GM21825 (cell line): ENCODE measurements around the gene FCRLA.
"Not testable (repeated sequence)": the region's sequence is repeated elsewhere in the genome, so short reads cannot be mapped to it uniquely, and the experiment has no call there.

Experiments
- ATAC-seq: cut with Tn5 transposase; IDR thresholded peaks from one replicate; pipeline ENCODE4 v1.9.1; 2021; ENCODE audit warnings: mild to moderate bottlenecking, moderate library complexity; ENCODE audit not compliant: unreplicated experiment

Gene FCRLA, protein sequence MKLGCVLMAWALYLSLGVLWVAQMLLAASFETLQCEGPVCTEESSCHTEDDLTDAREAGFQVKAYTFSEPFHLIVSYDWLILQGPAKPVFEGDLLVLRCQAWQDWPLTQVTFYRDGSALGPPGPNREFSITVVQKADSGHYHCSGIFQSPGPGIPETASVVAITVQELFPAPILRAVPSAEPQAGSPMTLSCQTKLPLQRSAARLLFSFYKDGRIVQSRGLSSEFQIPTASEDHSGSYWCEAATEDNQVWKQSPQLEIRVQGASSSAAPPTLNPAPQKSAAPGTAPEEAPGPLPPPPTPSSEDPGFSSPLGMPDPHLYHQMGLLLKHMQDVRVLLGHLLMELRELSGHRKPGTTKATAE

DNA sequence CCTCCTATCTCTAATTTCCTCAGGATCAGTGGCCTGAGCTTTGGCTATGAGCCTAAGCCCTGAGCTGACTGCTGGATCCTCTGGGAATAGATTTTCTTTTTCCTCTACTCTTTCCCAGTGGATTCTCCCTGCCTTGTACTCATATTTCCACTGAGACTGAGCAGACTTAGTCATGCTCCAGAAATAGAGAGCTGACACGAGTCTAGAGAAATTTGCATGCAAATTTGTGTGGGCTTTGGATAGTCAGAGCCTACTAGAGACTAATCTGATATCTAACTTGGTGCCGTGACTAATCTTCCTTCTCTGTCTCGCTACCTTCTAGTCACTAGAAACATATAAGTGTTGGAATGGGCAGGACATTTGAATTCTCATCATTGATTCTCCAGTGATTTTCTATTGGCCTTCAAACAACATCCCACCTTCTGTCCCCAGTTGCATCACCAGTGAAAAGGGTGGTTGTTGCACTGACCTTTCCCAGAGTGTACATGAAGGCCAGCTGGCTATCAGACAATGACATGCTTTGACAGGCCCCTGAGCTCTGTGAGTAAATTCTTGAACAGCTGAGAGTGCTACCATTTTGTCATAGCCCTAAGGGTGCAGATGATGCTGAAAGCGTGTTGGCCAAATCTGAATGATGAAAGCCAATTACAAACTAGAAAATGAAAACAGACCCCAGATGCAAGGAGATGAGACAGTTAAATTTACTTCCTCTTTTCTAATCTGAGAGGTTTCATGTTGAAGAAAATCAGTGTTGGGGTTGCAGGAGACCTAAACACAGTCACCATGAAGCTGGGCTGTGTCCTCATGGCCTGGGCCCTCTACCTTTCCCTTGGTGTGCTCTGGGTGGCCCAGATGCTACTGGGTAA lies at the start of gene FCRLA:
Gene FCRLA, plus strand, starts transcription at position 748 of the 866 bp plus-strand sequence. Its CDS starts 36 bp downstream, at position 784.
- peak; percentile 59 for ATAC-seq

DNA sequence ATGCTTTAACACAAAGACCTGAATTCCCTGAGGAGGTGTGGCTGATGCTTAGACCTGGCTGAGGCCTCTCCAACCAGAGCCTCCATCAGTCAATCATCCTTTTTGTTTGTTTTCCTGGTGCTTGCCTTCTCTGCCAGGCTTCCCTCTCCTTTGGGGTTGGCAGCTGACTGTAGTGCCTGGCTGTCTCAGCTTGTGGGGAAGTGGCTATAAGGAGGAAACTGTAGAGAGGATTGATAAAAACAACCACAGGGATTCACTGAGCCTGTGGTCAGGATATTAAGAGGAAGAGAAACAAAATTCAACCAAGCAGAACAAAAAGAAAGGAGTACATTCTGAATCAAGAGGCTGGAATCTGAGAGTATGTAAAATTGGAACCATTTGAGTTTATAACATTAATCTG lies 48.5 kb upstream of the FCRLA start:
- ATAC-seq, result not testable (repeated sequence)

DNA sequence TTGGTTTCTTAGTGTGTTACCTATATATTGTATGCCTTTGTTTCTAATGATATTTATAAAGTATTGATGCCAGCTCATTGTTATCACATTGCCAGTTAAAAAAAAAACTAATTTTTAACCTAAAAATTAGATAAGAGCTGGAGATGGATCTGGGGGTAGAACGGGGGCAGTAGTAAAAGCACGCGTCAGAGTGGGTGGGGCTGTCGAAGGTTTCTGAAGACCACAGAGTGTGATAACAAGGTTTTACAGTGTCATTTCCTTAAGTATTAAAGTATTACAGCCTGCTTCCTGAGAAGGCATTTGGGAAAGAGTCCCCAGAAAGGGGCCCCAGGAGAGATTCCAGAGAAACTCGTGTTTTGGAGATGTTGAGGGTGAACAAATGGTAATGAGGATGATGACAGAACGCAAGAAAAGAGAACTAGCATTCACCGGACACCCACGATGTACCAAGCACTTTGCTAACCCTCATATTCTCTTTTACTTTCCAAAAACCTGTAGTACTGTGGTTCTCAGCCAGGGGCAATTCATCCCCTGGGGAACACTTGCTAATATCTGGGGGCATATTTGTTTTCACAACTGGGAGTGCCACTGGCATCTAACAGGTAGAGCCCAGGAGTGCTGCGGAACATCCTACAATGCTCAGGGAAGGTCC lies 45.2 kb upstream of the FCRLA start:
- ATAC-seq, result not testable (repeated sequence)

DNA sequence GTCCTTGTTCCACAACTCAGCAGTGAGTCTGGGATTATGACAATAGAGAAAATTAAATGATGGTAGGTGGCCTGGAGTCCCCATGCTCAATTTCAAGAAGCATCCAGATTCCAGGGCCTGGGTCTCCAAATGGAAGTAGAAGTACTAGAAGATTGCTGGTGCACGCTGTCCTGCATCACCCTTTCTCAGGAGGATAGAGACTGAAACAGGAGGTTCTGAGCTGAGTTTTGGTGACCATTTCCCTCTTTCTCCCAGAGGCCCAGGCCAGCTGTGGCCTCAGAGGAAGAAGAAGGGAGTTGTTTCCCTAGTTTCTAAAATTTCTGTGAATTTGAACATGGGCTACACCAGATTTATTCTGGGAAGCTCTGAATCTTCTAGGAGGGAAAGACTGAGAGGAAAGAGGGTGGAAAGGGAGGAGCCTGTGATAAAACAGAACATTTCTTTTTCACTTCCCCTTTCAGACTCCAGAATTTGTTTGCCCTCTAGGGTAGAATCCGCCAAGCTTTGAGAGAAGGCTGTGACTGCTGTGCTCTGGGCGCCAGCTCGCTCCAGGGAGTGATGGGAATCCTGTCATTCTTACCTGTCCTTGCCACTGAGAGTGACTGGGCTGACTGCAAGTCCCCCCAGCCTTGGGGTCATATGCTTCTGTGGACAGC lies 44.2 kb upstream of the FCRLA start, which contains the start of gene FCGR2B:
Gene FCGR2B, plus strand, starts transcription at position 460 of the 656 bp plus-strand sequence. Its CDS starts 99 bp downstream, at position 559.
- peak; percentile 72 for ATAC-seq

DNA sequence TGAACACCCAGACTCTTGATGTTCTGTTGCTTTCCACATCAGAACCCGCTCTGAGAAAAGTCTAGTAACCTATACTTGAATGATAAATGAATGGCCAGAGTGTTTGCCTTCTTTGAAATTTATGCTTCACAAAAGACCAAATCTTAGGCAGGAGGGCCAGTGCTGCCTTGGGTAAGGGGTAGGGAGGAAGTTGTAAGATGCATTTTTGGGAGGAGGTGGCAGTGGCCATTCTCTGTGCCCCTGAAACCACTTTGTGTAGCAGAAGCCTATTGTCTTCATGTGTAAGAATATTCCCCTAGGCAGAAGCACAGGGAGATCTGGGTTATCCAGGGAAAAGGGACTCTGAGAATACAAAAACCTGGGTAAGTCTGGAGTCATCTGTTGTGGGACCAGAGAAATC lies 43.5 kb upstream of the FCRLA start:
- ATAC-seq, result peak; percentile 12

DNA sequence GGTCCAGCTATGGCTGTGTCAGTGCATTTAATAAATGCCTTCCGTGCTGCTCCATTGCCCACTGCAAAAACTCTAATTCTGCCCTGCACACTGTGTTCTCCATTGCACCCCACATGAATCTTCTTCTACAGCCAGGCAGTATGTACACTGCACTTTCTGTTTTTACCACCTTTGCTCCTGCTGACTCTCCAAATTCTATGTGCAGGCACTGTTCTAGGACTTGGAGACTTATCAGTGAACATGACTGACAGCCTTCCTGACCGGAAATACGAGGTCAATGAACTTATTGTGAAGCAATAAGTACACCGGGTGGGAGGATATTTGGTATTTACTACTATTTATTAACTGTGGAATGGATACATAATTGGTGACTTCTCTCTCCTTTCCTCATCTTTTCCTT lies 42.3 kb upstream of the FCRLA start:
- ATAC-seq, result not testable (repeated sequence)

DNA sequence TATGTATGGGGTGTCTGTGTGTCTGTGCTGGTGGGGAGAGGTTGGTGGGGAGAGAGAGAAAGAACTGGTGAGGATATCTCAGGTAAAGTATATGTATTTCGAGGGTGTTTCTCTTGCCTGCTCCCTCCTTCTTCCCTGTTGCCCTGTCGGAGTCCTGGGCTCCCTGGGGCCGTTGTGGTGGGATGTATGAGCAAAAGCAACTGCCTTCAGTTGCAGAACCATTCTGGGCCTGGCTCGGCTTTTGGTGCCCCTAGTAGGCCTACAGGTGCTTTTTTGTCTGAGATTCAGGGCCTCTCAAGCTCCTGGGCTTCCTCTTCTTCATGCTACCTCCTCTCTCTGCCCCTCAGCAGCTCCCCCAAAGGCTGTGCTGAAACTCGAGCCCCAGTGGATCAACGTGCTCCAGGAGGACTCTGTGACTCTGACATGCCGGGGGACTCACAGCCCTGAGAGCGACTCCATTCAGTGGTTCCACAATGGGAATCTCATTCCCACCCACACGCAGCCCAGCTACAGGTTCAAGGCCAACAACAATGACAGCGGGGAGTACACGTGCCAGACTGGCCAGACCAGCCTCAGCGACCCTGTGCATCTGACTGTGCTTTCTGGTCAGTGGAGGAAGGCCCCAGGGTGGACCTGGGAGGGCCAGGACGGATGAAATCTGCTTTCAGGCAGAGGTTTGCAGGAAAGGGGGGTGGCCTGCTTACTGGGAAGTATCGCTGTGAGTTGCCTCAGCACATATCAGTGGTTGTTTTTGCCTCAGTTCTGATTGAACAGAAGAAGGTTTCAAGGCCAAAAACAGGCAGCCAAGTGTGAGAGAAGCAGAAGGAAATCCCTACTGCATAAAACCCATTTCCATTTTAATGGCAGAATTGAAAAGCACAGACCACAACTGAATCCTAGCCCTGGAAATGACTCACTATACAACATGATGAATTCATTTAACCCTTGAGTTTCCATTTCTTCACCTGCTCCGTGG lies 35.7 kb upstream of the FCRLA start:
- not testable (repeated sequence) for ATAC-seq

DNA sequence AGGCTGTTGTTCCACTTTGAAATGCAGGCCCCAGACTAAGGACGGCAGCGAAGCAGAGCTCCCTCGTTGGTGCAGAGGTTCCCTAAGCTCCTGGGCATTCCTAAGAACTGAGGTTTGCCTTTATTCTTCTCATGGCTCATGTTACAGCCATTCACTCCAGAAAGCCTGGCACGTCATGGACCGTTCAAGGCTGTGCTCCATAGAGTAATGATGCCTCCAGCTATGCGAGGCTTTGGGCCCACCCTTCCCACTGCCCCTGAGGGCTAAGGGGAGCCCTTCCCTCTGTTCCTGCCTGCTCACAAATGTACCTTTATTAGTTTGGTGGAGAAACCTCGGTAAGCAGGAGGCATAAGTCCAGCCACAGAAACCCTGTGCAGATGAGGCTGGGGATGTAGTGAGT lies 33.6 kb upstream of the FCRLA start:
- not testable (repeated sequence) for ATAC-seq

DNA sequence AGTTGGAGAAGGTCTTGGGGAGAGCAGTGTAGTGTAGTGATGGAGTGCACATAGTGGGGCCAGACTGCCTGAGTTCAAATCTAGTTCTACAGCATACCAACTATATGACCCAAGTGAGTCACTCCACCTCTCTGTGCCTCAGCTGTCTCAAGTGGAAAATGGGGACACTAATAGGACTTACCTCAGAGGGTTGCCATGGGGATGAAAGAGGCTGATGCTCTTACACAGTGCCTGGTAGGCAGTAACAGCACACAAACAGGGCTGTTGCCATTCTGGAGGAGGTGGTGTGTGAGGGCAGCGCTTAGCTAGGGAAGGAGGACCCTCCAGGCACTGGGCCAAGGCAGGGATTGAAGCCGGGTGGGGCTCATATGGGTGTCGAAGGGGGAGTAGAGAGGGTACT lies 32.6 kb upstream of the FCRLA start:
- not testable (repeated sequence) for ATAC-seq

DNA sequence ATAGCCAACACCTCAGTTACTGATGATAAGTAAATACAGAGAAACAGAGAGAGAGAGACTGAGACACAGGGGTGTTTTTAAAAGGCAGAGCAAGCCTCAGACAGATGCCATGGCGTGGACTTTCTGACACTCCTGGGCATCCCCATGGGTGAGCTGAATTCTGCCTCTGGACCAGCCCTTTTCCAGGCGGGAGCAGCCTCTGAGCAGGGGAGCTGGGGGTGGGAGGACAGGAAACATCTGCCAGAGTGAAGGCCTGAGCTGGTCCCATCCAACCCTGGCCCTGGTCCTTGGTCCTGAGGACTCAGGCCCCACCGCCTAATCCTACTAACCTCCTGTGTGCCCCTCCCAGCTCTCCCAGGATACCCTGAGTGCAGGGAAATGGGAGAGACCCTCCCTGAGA lies 32.1 kb upstream of the FCRLA start:
- not testable (repeated sequence) for ATAC-seq

DNA sequence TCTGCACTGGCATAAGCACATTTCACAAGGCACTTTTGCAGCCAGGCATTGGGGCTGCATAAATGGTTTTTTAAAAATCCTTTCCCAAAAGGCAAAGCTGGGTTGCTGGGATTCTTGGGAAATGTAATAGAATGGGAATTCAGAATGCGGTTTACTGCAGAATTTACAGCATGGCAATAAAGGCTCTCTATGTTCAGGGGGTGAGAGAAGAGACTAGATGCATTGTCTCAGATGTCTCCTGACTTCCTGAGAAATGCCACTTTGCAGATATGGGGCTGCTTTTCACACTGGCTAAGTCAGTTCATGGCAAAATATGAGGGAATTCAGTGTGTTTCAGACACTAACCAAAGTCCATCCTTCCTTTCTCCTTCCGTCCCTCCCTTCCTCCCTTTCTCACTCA lies 30.6 kb upstream of the FCRLA start:
- ATAC-seq, result no peak

DNA sequence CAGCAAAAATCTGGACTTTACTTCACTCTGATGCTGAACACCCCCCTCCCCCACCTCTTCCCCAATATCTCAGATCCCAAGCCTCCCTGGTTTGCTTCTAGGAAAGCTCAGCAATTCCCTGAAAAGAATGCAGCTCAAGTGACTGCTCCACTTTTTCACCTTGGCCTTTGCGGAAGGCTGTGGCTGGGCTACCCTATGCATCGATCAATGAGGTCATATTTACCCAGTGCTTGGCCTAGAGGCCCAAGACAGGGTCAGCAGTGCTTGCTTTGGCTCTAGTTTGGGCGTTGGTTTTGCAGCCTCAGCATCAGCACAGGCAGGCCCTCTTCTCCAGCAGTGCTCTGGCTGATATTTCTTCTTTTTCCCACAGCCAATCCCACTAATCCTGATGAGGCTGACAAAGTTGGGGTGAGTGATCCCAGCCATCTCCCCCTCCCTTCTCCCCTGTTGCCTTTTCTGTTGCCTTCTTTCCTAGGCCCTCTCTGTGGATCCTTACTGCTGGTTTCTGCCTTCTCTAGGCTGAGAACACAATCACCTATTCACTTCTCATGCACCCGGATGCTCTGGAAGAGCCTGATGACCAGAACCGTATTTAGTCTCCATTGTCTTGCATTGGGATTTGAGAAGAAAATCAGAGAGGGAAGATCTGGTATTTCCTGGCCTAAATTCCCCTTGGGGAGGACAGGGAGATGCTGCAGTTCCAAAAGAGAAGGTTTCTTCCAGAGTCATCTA lies 29.9 kb upstream of the FCRLA start:
- no peak for ATAC-seq

DNA sequence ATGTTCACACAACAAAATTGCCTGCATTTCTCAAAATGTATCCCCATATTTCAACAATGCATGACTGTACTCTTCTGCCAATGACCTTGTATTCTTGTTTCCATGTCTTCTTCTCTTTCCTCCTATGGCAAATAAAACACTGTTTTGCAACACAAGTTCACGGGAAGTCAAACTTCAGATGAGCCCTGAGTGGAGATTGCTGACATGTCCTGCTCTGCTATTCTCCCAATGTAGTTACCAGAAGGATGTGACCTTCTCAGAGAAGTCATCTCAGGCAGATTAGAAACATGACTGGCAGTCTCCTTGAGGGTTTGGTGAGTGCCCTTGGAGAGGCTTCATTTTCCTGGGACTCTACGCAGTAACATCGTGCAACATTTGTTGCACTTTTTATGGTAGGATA lies 28.5 kb upstream of the FCRLA start:
- no peak for ATAC-seq

DNA sequence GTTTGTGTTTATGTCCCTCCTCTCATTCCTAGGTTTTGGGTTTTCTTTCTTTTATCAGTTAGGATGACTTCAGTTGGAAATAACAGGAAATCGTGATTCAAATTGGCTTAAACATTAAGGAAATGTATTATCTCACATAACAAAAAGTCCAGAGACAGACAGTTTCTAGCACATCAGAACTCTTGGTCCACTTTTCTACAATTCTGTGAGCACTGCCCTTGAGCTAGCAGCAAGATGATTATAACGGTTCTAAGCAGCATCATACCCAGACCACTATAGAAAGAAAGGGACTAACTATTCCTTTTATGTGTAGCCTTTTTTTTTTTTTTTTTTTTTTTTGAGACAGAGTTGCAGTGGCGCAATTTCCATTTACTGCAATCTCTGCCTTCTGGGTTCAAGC lies 25.1 kb upstream of the FCRLA start:
- no peak for ATAC-seq

DNA sequence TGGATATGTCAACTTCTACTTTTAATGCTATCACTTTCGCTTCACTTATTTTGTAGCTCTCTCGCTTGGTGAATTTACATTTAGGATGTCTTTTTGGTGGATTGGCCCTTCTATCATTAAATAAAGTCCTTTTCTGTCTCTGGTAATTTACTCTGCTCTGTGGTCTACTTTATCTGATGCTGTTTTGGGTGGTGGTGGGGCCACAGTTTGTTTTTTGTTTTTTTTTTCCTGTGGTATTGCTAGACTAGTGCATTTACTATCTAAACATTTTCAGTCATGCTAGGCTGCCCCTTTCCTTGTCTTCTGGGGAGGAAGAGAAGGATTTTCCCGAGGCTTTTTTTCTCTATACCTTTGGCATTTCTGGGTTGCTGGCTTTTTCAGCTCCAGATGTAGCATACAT lies 18.1 kb upstream of the FCRLA start:
- ATAC-seq, result no peak

DNA sequence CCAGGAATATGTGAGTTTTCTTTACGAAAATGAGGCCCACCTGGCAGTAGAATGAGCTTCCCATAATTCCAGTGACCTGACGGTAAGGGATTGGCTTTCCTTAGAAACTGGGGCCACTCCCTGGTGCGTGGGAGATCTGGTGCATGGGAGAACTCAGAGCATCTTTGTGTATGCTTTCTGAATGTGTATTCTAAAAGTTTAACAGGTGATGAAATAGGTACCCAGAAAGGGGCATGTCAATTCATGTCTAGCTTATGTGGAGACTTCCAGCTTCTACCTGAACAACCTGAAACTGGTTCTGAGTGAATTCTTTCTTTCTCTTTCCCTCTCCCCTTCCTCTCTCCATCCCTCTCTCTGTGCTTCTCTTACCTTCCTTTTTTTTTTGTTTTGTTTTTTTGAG lies 15.2 kb upstream of the FCRLA start:
- no peak for ATAC-seq

DNA sequence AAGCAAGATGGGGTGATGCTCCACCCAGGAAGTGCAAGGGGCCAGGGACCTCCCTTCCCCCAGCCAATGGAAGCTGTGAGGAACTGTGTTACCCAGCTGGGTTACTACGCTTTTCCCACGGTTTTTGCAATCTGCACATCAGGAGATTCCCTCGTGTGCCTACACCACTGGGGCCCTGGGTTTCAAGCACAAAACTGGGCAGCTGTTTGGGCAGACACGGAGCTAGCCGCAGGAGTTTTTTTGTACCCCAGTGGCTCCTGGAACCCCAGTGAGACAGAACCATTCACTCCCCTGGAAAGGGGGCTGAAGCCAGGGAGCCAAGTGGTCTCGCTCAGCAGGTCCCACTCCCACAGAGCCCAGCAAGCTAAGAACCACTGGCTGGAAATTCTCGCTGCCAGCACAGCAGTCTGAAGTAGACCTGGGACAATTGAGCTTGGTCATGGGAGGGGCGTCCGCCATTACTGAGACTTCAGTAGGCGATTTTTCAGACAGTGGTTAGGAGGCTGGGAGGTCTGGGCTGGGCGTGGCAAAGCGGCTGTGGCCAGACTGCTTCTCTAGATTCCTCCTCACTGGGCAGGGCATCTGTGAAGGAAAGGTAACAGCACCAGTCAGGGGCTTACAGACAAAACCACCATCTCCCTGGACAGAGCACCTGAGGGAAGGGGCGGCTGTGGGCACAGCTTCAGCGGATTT lies 13.9 kb upstream of the FCRLA start:
- not testable (repeated sequence) for ATAC-seq

DNA sequence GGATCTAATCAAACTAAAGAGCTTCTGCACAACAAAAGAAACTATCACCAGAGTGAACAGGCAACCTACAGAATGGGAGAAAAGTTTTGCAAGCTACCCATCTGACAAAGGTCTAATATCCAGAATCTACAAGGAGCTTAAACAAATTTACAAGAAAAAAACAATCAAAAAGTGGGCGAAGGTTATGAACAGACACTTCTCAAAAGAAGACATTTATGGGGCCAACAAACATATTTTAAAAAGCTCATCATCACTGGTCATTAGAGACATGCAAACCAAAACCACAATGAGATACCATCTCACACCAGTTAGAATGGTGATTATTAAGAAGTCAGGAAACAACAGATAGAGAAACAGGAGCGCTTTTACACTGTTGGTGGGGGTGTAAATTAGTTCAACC lies 8.7 kb upstream of the FCRLA start:
- ATAC-seq, result not testable (repeated sequence)
